GM18861 (cell line): Measurements from ENCODE around the gene HELQ.
"Not testable (repeated sequence)": the region's sequence is repeated elsewhere in the genome, so short reads cannot be mapped to it uniquely, and the experiment has no call there.

Source experiments
- ATAC-seq: cut with Tn5 transposase; IDR thresholded peaks from one replicate; pipeline ENCODE4 v1.9.1; 2021; ENCODE audit not compliant: unreplicated experiment

Gene HELQ

DNA sequence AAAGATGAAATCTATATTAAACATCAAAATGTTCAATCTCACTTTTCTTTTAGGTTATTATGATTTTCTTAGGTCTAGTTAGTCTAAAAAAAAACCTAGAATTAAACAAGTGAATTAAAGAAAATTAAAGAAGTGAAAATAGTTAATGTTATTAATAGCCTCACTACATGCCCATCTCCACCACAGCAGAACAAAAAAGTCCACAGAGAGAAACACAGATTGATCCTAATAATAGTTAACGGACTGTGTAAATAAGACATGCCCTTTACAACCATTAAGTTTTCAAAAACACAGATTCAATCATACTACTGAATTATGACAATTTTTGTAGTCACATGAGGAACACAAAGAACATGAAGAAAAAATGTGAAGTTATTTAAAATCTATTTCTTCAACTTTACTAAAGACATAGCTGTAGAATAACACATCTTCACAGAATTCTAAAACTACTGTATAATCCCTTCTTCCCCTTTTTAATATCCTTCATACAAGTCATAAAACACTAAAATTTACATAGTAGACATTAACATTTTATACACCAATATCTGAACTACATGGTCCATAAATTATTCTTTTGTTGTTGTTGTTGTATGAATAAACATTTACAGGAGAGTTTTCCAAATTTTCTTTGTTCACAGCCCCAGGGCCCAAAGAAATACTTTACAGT, 15.3 kb downstream of the HELQ start:
- peak; percentile 40 for ATAC-seq

DNA sequence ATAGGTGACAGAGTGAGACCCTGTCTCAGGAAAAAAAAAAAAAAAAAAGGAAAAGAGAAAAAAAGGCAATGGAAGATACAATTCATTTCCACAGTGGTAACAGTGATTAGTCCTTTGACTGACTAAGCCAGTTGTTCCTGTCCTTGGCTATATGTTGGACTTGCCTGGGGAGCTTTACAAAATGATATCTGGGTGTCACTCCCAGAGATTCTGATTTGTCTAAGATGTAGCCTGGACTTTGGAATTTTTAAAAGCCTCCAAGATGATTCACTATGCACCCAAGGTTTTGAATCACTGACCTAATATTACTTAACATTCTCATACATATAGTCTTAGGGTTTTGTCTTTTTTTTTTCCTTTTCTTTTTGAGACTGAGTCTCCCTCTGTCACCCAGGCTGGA, 16.9 kb downstream of the HELQ start:
- no peak for ATAC-seq

DNA sequence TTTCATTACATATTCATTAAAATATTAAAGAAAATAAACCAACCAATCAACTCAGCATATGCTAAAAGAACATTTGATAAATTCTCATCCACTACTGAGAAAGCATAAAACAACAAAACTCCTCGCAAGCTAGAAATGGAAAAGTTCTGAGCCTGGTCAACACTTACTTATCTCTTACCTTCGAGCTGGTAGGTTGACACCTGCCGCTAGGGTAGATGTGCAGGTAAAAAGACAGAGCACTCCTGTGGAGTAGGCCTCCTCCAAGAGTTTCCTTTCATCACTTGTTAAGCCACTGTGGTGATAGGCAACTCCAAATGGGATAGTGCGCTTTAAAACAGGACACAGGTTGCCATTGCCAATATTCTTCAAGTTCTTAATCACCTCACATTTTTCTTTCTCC, 18.9 kb downstream of the HELQ start:
- no peak for ATAC-seq

DNA sequence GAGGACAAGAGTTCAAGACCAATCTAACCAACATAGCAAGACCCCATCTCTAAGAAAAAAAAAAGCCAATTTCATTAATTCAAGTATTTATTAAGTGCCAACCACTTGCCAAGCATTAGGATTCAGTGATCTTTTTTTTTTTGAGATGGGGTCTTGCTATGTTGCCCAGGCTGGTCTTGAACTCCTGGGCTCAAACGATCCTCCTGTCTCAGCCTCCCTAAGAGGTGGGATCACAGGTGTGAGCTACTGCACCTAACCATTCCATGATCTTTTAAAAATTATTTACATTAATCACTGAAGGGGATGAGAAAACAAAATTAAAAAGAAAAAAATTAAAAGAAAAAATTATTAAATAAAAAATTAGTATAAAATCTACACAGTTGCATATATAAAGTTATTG, 24.4 kb downstream of the HELQ start:
- no peak for ATAC-seq

DNA sequence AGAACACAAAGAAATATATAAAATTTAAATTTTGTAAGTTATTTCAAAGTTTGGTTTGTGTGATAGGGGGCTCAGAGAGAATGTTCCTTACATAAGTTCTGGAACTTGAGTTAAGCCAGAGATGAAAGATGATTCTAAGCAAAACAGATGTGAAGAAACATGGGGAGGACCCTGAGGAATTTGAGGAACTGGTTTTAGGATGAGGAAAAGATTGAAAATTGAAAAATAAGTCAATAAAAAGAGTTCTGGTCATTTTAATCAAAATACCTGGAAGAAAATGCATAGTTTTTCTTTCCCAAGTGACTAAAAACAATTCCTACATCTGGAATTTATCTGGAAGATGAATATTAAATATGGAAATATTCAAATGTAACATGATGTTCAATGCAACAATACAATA, 37.4 kb downstream of the HELQ start:
- no peak for ATAC-seq

DNA sequence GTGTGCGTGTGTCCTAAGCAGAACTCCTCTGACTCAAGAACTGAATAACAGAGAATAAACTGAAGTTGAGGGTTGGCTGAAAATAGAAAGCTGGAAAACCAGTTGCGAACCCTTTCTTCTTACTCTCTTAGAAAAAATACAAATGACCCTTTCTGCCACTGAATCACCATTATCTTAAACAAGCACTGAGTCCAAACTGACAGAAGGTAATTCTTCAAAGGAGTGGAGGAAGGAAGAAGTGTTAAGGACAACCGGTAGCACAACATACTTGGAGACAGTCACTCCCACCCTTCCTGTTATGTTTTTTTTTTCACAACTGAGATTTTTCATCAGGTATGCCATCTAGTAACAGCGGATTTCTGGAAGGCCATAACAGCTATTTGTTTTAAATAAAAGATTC, 38.1 kb downstream of the HELQ start:
- no peak for ATAC-seq

DNA sequence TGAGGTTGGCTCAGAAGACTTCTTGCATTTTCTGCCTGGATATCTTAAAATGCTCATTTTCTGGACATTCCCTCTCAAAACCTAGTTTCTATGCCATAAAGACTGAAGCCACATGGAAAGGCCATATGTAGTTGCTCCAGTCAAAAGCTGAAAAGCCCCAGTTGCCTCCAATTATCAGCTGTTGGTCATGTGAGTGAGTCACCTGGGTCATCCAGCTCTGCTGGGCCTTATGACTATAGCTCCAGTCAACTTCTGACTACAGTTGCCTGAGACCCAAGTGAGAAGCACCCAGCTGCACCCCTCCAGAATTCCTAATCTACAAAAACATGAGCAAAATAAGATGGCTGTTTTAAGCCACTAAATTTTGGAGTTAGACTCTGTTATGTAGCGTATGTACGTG, 41.9 kb downstream of the HELQ start:
- no peak for ATAC-seq

DNA sequence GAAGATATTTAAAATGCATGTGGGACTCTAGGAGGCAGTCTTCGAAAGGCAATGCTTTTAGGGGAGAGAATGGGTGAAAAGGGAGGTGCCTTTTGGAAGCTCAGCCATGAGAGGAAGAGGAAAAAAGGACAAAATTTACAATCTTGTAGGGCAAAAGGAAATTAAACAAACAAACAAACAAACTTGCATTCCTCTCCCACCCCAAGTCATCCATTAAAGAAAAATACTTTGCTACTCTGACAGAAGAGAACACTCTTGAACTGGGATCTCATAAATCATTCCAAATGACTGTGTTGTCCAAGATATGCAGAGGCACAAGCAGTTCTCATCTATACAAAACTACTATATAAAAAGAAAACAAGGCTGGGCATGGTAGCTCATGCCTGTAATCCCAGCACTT, 46.7 kb downstream of the HELQ start:
- no peak for ATAC-seq

DNA sequence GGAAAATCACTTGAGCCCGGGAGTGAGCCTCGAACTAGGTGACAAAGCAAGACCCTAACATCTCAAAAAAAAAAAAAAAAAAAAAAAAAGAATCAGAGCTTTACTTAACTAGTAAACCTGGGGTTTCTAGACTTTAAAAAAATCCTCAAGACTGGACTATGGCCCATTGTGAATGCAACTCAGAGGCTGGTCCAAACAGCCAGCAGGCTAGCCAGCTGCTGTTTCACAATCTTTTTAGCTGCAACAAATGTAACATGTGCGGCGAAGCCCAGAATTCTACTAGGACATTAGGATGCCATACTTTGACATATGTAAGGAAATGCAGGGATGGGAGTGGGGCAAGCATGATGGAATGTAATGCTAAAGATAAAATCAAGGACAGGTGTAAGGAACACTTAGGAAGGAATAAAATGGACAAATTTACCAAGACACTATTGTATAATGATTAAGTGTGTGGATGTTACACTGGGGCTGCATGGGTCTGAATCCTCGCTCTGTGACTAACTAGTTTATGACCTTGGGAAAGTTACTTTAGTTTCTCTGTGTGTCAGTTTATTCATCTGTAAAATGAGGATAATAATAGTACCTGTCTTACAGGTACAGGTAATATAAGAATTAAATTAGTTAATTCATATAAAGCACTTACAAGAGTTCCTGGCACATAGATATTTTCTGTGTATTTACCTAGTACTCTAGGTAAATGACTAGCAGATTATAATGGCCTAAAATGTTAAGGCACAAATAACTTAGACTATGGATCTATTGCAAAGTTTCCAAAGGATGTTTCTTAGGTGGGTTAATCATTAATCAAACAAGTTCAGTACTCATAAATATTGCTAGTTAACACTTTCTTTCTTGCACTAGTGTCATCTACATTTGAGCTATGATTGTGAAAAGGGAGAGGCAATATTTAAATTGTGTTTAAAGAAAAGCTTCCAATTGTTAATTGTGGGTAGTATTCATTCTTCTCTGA, 49.5 kb downstream of the HELQ start:
- no peak for ATAC-seq

DNA sequence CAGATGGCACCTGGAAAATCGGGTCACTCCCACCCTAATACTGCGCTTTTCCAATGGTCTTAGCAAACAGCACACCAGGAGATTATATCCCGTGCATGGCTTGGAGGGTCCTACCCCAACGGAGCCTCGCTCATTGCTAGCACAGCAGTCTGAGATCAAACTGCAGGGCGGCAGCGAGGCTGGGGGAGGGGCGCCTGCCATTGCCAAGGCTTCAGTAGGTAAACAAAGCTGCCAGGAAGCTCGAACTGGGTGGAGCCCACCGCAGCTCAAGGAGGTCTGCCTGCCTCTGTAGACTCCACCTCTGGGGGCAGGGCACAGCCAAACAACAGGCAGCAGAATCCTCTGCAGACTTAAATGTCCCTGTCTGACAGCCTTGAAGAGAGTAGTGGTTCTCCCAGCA, 57.5 kb downstream of the HELQ start:
- not testable (repeated sequence) for ATAC-seq

DNA sequence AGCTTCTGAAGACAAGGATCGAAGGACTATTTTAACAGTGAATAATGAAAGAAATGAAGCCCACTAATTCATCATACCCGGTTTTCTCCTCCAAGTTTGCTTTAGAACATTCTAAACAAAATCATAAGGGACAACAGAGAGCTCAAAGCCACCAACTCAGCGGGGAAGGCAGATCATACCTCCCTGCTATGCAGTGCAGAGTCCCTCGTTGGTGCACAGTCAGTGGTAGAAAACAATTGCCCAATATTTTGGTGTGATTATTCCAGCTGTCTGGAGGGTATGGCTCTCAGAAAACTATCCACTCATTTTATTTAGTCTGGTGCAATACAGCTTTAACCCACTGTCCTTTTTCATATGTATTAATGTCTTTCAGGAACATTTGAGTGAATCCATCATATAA, 61.7 kb downstream of the HELQ start:
- no peak for ATAC-seq

DNA sequence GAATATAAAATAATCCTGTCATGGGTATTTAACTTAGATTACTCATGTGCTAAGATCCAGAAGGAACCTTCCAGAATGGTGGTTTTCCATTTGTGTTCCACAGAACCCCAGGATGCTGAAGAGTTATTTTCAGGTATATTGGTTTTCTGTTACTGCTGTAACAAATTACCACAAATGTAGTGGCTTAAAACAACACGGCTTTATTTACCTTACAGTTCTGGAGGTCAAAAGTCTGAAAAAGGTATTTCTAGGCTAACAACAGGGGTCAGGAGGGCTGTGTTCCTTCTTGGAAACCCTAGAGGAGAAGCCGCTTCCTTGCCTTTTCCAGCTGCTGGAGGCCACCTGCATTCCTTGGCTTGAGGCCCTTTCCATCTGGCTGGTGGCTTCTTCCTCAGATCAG, 63.1 kb downstream of the HELQ start:
- ATAC-seq = no peak

DNA sequence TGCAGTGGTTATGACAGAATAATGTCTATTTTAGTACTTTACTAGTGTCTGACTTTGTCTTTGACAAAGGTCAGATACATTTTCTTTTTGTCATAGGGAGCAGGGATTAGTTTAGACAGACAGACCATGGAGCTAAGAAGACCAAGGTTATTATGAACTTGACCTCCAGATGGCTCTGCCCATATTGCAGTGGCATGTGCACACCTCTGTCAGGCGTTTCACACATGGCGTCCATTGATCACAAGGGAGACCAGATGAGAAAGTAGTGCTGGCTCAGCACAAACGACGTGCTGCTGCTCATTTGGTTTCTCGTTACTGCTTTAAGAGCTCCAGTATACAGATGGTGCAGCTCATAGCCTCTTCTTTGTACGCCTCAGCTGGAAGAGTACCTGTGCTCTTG, 64.7 kb downstream of the HELQ start:
- ATAC-seq = no peak

DNA sequence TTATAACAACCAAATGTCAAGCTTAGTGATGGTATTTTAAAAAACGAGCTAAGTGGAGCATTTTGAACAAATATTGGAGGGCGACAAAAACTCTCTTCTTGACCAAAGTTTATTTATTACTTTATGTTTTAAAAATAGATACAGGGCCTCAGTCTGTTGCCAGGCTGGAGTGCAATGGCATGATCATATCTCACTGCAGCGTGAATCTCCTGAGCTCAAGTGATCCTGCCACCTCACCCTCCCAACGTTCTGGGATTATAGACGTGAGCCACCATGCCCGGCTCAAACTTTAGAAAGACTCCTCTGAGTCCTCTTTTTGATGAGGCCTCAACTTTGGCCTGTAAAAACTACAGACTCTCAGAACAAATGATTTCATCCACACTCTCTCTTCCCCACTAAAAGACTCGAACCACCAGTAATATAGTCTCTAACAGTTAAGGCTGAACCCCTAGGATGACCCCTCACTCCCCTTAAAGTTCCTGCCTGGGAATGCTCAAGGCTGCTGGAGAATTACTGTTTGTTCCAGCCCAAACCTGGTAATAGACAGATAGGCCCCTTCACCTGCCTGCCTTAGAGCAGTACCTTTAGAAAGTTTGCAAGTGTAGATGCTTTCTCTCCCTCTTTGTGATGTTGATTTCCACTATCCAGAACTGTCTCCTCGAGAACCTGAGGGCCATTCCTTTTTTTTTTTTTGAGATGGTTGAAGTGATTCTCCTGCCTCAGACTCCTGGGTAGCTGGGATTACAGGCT, 65.7 kb downstream of the HELQ start:
- ATAC-seq = no peak

DNA sequence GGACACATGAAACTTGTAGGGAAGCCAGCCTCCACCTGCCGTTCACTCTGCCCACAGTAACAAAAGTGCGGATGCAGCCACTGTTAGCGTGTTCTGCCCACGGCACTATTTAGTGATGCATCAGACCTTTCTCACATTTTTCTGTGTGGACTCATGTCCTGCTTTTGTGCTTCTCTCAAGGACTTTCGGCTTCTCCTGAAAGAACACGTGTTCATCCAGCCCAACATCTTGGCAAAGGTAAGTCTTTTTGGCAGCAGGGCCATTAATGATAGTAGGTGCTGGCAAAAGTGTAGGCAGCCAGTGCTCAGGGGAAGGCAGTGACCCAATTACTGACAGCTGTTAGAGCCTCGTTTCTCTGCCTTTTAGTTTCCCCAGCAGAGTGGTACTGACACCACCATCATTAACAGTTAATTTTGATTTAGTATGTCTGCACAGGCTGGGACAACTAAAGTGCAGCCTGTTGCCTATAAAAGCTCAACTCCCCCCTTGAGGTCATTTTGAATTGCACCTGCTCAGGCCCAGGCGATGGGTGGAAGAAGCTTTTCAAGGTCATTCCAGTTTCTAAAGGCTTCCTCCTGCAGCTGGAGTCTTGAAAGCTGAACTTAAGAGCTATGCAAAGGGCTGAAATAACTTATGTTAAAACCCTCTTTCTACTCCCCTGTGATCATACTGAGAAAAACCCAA, 66.4 kb downstream of the HELQ start:
- no peak for ATAC-seq

DNA sequence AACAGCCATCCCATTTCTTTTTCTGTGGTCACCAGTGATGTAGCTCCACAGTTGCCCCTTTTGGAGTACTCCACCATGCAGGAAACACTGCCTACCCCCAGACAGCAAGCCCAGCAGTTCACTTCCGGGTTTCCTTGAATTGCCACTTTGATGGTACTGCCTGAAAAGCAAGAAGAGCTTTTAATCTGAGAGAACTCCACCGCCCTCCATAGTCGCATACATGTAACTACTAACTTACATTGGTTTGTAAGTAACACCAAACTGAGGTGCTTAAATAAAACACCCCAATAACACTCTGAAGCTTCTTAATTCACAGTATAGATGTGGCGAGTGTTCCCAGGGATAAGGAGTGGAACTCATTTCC, 67.3 kb downstream of the HELQ start:
- ATAC-seq = no peak

DNA sequence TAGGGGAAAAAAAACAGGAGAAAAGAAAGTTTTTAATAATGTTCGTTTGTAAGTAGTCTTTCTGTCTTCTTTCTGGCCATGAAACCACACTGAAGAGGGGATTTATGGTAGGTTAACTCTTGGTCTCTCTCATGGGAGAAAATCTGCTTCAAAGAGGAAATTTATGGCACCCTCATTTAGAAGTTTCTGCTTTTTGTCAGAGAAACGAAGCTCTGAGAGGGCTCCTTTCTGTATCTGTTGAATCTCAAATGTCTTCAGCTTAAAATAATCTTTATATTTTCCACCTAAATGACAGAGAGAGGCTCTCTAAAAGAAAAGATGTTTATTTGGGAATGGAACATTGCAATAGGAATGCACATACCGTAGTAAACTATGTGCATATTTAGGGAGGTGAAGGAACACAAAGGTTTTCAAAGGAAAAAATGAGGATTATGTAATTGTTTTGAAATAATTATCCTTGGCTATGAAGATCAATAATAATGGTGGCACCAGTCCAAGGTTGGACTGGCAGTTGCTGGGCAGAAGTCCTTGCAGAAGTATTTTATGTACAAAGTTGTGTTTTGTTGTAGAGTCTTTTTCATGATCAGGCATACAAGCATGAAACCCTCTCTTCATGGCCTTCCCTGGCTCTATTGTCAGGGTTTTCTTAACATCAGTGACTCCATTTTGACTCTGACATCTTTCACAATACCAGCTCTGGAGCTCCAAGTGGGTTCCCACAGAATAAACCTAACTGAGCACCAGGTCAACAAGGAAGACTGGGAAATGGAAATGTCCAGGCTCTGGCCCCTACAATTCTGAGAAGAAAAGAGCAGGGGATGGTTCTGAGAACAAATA, 67.9 kb downstream of the HELQ start:
- no peak for ATAC-seq

DNA sequence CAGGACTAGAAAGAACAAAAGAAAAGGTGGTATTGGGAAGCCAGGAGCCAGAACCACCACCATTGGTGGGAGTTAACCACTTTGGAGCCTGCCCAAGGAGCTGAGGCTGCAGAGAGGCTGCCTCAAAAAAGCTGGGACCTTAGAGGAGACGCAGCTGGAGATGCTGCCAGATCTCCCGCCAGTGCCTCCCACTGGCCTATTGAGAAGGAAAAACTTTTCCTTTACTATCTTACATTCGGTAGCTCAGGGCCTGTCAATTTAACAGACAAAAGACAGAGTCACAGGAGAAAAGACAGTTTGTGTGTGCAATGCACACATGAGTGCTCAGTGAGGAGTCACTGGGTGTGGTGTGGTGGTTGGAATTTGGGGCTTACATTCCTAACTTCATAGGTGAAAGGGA, 68.6 kb downstream of the HELQ start:
- no peak for ATAC-seq

DNA sequence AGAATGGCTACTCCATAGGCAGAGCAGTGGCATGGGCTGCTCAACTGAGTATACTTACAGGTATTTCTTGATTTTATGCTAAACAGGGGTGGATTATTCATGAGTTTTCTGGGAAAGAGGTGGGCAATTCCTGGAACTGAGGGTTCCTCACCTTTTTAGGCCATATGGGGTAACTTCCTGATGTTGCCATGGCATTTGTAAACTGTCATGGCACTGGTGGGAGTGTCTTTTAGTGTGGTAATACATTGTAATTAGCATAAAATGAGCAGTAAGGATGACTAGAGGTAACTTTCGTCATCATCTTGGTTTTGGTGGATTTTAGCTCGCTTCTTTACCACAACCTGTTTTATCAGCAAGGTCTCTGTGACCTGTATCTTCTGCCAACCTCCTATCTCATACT, 72.8 kb downstream of the HELQ start:
- ATAC-seq = no peak

DNA sequence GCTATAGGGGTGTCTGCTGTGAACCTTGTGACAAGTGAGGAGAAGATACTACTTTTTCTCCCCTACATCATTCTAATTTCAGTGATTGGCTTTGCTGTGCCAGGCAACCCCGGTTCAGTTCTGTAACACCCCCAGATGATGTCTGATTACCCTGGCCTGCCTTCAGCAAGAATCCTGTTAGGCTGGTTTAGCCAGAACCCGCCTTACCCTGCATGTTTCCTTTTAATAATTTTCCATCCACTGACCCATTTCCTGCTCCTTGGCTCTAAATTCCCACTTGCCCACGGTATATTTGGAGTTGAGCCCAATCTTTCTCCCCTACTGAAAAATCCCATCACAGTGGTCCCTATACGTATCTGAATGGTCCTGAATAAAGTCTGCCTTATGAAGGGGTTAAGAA, 74.5 kb downstream of the HELQ start:
- ATAC-seq = no peak
